Measurements from ENCODE around the gene ECEL1. TPM values are rescaled to one million over a fixed set of nuclear protein-coding genes. Genes with fewer than 3 reads are reported as not detected.

The ECEL1 gene
- total and polyA plus RNA-seq, 7 experiments from 2014 or later: not detected

GRCh38 chr2:232505856-232506255 lies 18.2 kb upstream of the ECEL1 start:
- Histone ChIP-seq H3K27me3 (ENCODE audit: control insufficient read depth in 2 of 2, insufficient read depth in 2 of 2, low read length in 2 of 2) (peaks cover 0 to 7% of the 10 kb centered on the region in 2 donors), H3K4me1 (ENCODE audit: control insufficient read depth in 2 of 2, insufficient read depth in 2 of 2, low read length in 2 of 2) (peaks cover 0 to 4% of the 10 kb centered on the region in 2 donors), H3K4me3 (ENCODE audit: low read length) (no peak overlapping the region), H3K9me3 (ENCODE audit: control insufficient read depth in 2 of 3, low read length in 3 of 3) (no peaks in the 10 kb centered on the region), H3K36me3 (ENCODE audit: control insufficient read depth in 2 of 3, insufficient read depth in 3 of 3, low read length in 3 of 3) (no peaks in the 10 kb centered on the region), H3K27ac (ENCODE audit: low read depth, low read length) (no peak overlapping the region)
- no peaks in the 10 kb centered on the region for H3K36me3 Mint-ChIP-seq
- ChIA-PET CTCF (no interaction called here), POLR2A (no interaction called here)
- H3K4me3 Mint-ChIP-seq: no peak overlapping the region
- H3K27ac Mint-ChIP-seq: no peak overlapping the region
- H3K27me3 Mint-ChIP-seq: peaks cover 17 to 61% (median 35%) of the 10 kb centered on the region in 5 donors
- peaks cover 0 to 9% (median 4%) of the 10 kb centered on the region in 7 donors for H3K4me1 Mint-ChIP-seq
- no peaks in the 10 kb centered on the region for H3K9me3 Mint-ChIP-seq
- intact Hi-C loops (cut with micrococcal nuclease): no loop called here
- DNase-seq (no peak), ATAC-seq (no peak)

GRCh38 chr2:232504438-232504837 lies 16.8 kb upstream of the ECEL1 start:
- Mint-ChIP-seq H3K4me1 (peaks cover 0 to 9% (median 4%) of the 10 kb centered on the region in 7 donors), H3K27me3 (peaks cover 28 to 60% (median 43%) of the 10 kb centered on the region in 5 donors), H3K36me3 (no peaks in the 10 kb centered on the region), H3K4me3 (peak overlapping the region in 4 of 10 donors; percentile 9 to 81 (median 62)), H3K27ac (peak overlapping the region in 1 of 9 donors; percentile 42), H3K9me3 (no peaks in the 10 kb centered on the region)
- no peaks in the 10 kb centered on the region for H3K9me3 ChIP-seq (ENCODE audit: control insufficient read depth in 2 of 3, low read length in 3 of 3)
- ATAC-seq (no peak), DNase-seq (no peak)
- no peaks in the 10 kb centered on the region for H3K36me3 ChIP-seq (ENCODE audit: control insufficient read depth in 2 of 3, insufficient read depth in 3 of 3, low read length in 3 of 3)
- H3K4me1 ChIP-seq (ENCODE audit: control insufficient read depth in 2 of 2, insufficient read depth in 2 of 2, low read length in 2 of 2): peaks cover 0 to 4% of the 10 kb centered on the region in 2 donors
- intact Hi-C loops (cut with micrococcal nuclease): no loop called here
- H3K4me3 ChIP-seq (ENCODE audit: low read length): no peak overlapping the region
- peaks cover 0 to 7% of the 10 kb centered on the region in 2 donors for H3K27me3 ChIP-seq (ENCODE audit: control insufficient read depth in 2 of 2, insufficient read depth in 2 of 2, low read length in 2 of 2)
- no peak overlapping the region for H3K27ac ChIP-seq (ENCODE audit: low read depth, low read length)
- ChIA-PET CTCF (no interaction called here), POLR2A (no interaction called here)

GRCh38 chr2:232503809-232504323 lies 16.2 kb upstream of the ECEL1 start:
- POLR2A ChIA-PET: no interaction called here
- Mint-ChIP-seq H3K27me3 (peaks cover 28 to 59% (median 39%) of the 10 kb centered on the region in 5 donors), H3K4me3 (peak overlapping the region in 7 of 10 donors; percentile 25 to 81 (median 53)), H3K36me3 (no peaks in the 10 kb centered on the region), H3K4me1 (peaks cover 0 to 9% (median 4%) of the 10 kb centered on the region in 7 donors), H3K27ac (peak overlapping the region in 4 of 9 donors; percentile 45 to 70 (median 68)), H3K9me3 (no peaks in the 10 kb centered on the region)
- Histone ChIP-seq H3K4me3 (ENCODE audit: low read length) (no peak overlapping the region), H3K27ac (ENCODE audit: low read depth, low read length) (no peak overlapping the region), H3K27me3 (ENCODE audit: control insufficient read depth in 2 of 2, insufficient read depth in 2 of 2, low read length in 2 of 2) (peaks cover 0 to 7% of the 10 kb centered on the region in 2 donors), H3K36me3 (ENCODE audit: control insufficient read depth in 2 of 3, insufficient read depth in 3 of 3, low read length in 3 of 3) (no peaks in the 10 kb centered on the region), H3K4me1 (ENCODE audit: control insufficient read depth in 2 of 2, insufficient read depth in 2 of 2, low read length in 2 of 2) (peaks cover 0 to 4% of the 10 kb centered on the region in 2 donors), H3K9me3 (ENCODE audit: control insufficient read depth in 2 of 3, low read length in 3 of 3) (no peaks in the 10 kb centered on the region)
- intact Hi-C loops (cut with micrococcal nuclease): no loop called here
- ATAC-seq: no peak
- no peak for DNase-seq
- CTCF ChIA-PET: no interaction called here

DNA sequence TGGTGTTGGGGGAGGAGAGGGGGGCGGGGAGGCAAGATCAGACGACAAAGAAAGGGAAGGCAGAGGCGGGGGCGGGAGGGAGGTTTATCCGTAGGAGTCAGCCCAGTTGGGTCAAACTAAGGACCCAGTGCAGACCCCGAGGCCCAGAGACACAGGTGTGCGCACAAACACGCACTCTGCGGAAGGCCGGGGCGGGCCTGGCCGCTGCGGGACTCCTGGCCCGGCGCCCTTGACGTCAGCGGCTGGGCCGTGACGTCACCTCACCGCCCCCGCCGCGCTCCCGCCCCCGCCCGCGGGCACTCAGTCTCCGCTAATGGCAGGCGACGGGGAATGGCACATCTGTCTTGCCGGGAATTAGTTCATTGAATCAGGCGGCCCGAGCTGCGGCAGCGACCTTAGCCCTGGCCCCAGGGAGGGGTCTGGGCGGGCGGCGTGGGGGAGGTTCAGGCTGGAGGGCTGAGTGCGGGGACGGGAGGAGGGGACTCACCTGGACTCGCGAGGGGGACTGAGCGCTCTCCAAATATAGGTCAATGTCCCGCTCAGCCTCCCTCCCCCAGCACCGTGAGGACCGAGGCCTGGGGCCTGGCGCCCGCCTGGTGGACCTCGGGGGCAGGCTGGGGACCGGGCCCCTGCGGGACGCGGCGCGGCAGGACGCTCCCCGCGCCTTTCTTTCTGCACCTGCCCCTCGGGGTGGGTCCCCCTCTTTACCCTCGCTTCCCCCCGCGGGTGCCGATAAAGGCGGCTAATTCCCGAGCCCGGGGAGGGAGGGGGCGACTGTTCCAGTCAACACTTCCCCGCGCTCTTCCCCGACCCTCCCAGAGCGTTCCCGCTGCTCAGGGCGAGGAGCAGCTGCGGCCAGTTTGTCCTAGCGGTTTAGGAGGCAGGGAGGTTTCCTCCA lies 15.5 kb upstream of the ECEL1 start:
- H3K4me1 ChIP-seq (ENCODE audit: control insufficient read depth in 2 of 2, insufficient read depth in 2 of 2, low read length in 2 of 2): peaks cover 0 to 4% of the 10 kb centered on the region in 2 donors
- H3K9me3 ChIP-seq (ENCODE audit: control insufficient read depth in 2 of 3, low read length in 3 of 3): no peaks in the 10 kb centered on the region
- POLR2A ChIA-PET: no interaction called here
- peak overlapping the region in 3 of 9 donors; percentile 55 to 67 (median 57) for H3K27ac Mint-ChIP-seq
- H3K27me3 ChIP-seq (ENCODE audit: control insufficient read depth in 2 of 2, insufficient read depth in 2 of 2, low read length in 2 of 2): peaks cover 0 to 7% of the 10 kb centered on the region in 2 donors
- peak; percentile 36 to 64 (median 52) for DNase-seq
- H3K36me3 ChIP-seq (ENCODE audit: control insufficient read depth in 2 of 3, insufficient read depth in 3 of 3, low read length in 3 of 3): no peaks in the 10 kb centered on the region
- peaks cover 34 to 60% (median 42%) of the 10 kb centered on the region in 5 donors for H3K27me3 Mint-ChIP-seq
- H3K36me3 Mint-ChIP-seq: no peaks in the 10 kb centered on the region
- H3K9me3 Mint-ChIP-seq: no peaks in the 10 kb centered on the region
- H3K4me3 ChIP-seq (ENCODE audit: low read length): no peak overlapping the region
- H3K4me1 Mint-ChIP-seq: peaks cover 0 to 9% (median 4%) of the 10 kb centered on the region in 7 donors
- CTCF ChIA-PET: no interaction called here
- peak; percentile 72 for ATAC-seq
- H3K4me3 Mint-ChIP-seq: peak overlapping the region in 8 of 10 donors; percentile 21 to 81 (median 46)
- H3K27ac ChIP-seq (ENCODE audit: low read depth, low read length): no peak overlapping the region
- intact Hi-C loops (cut with micrococcal nuclease): no loop called here

DNA sequence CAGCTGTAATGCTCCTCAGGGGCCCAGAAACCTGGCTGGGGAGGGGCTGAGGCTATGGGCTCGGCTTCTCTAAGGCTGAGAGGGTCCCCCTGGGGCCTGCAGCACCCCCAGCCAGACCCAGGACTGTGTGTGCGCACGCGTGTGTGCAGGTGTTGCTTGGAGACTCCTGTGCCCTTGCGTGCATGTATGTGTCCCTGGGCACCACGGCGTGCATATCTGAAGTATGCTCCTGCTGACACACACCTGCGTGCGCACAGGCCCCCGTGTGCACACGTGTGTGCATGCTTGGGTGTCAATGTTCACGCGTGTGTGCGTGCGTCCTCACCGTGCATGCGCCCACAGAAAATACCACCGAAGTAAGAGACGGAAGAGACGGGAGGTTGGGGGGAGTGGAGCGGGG lies 14.9 kb upstream of the ECEL1 start:
- H3K9me3 Mint-ChIP-seq: no peaks in the 10 kb centered on the region
- Histone ChIP-seq H3K27ac (ENCODE audit: low read depth, low read length) (no peak overlapping the region), H3K36me3 (ENCODE audit: control insufficient read depth in 2 of 3, insufficient read depth in 3 of 3, low read length in 3 of 3) (no peaks in the 10 kb centered on the region), H3K9me3 (ENCODE audit: control insufficient read depth in 2 of 3, low read length in 3 of 3) (no peaks in the 10 kb centered on the region), H3K4me3 (ENCODE audit: low read length) (no peak overlapping the region), H3K4me1 (ENCODE audit: control insufficient read depth in 2 of 2, insufficient read depth in 2 of 2, low read length in 2 of 2) (peaks cover 0 to 4% of the 10 kb centered on the region in 2 donors), H3K27me3 (ENCODE audit: control insufficient read depth in 2 of 2, insufficient read depth in 2 of 2, low read length in 2 of 2) (peaks cover 0 to 7% of the 10 kb centered on the region in 2 donors)
- peak overlapping the region; percentile 40 to 81 (median 67) for H3K4me3 Mint-ChIP-seq
- H3K36me3 Mint-ChIP-seq: no peaks in the 10 kb centered on the region
- intact Hi-C loops (cut with micrococcal nuclease): no loop called here
- peak in 5 of 9 donors; percentile 9 to 44 (median 34) for DNase-seq
- ChIA-PET POLR2A (no interaction called here), CTCF (no interaction called here)
- H3K27ac Mint-ChIP-seq: peak overlapping the region in 6 of 9 donors; percentile 17 to 75 (median 56)
- H3K4me1 Mint-ChIP-seq: peaks cover 0 to 9% (median 4%) of the 10 kb centered on the region in 7 donors
- peaks cover 34 to 60% (median 42%) of the 10 kb centered on the region in 5 donors for H3K27me3 Mint-ChIP-seq
- peak; percentile 48 for ATAC-seq

GRCh38 chr2:232501794-232502390 lies 14.3 kb upstream of the ECEL1 start:
- Mint-ChIP-seq H3K4me1 (peaks cover 0 to 9% (median 4%) of the 10 kb centered on the region in 7 donors), H3K36me3 (no peaks in the 10 kb centered on the region), H3K4me3 (peak overlapping the region in 2 of 10 donors; percentile 49 to 81), H3K27ac (no peak overlapping the region), H3K9me3 (no peaks in the 10 kb centered on the region), H3K27me3 (peaks cover 30 to 60% (median 42%) of the 10 kb centered on the region in 5 donors)
- peaks cover 0 to 4% of the 10 kb centered on the region in 2 donors for H3K4me1 ChIP-seq (ENCODE audit: control insufficient read depth in 2 of 2, insufficient read depth in 2 of 2, low read length in 2 of 2)
- POLR2A ChIA-PET: no interaction called here
- DNase-seq (no peak), ATAC-seq (no peak)
- no peaks in the 10 kb centered on the region for H3K36me3 ChIP-seq (ENCODE audit: control insufficient read depth in 2 of 3, insufficient read depth in 3 of 3, low read length in 3 of 3)
- CTCF ChIA-PET: no interaction called here
- no peaks in the 10 kb centered on the region for H3K9me3 ChIP-seq (ENCODE audit: control insufficient read depth in 2 of 3, low read length in 3 of 3)
- no peak overlapping the region for H3K4me3 ChIP-seq (ENCODE audit: low read length)
- intact Hi-C loops (cut with micrococcal nuclease): no loop called here
- peaks cover 0 to 7% of the 10 kb centered on the region in 2 donors for H3K27me3 ChIP-seq (ENCODE audit: control insufficient read depth in 2 of 2, insufficient read depth in 2 of 2, low read length in 2 of 2)
- no peak overlapping the region for H3K27ac ChIP-seq (ENCODE audit: low read depth, low read length)

Measured in naive thymus-derived CD4-positive, alpha-beta T cell (primary cell).